Stimulated activated CD8-positive, alpha-beta memory T cell treated with anti-CD3 and anti-CD28 coated beads, Interleukin-15, amount 100 ng/mL, for 24 hours (primary cell): ENCODE data around the gene TAC3.
"Not testable (repeated sequence)": the region's sequence is repeated elsewhere in the genome, so short reads cannot be mapped to it uniquely, and the experiment has no call there.

Experiments used
- DNase-seq: peaks from one replicate; pipeline ENCODE4 v3.0.0-alpha.2; 2020; ENCODE audit warnings: low read depth

The TAC3 gene

DNA sequence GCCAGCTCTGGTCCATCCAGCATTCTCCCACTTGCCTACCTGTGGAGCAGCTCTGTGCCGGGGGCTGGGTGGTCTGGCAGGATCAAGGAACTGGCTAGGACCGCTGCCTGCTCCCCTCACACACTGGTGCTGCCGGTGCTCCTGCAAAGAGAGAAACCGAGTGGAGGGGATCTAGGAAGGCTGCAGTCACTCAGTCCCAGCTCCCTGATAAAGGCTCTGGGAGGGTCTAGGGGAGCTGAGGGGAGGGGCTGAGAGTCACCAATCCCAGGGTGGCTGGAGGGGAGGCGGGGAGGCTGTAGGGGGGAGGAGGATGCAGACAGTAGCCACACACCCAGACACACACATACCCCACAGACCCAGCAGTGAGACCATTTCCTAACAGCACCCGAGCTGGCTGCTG is at the start of gene TAC3:
Gene TAC3 (minus strand): TSS at position 182 of the 400 bp plus-strand sequence. CDS start 732 bp downstream, outside the sequence.
- no peak for DNase-seq

GRCh38 chr12:57063991-57064685 is 47.8 kb upstream of the TAC3 start:
- no peak for DNase-seq

DNA sequence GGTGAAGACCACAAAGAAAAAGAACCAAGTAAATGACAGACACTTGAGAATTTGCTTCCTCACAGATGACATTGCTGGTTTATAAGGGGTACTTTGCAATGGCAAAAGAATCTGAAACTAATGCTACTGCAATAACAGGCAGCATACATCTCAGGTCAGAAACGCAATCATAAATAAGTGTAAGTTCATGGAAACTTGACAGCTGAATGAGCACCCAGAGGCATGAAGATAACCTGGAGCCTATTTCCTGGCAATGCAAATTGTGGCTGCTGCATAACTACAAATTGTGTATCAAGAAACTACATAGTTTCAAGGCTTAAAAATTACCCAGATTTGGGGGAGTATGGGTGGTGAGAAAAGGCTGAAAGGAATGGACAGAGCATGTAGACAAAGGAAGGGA is 42.1 kb upstream of the TAC3 start:
- no peak for DNase-seq

- no peak for DNase-seq
Observed at GRCh38 chr12:57057067-57057751, 40.9 kb upstream of the TAC3 start.

GRCh38 chr12:57055824-57056223 is 39.5 kb upstream of the TAC3 start:
- no peak for DNase-seq

- not testable (repeated sequence) for DNase-seq
Observed at GRCh38 chr12:57053901-57054300, 37.6 kb upstream of the TAC3 start.

GRCh38 chr12:57053146-57053545 is 36.8 kb upstream of the TAC3 start:
- not testable (repeated sequence) for DNase-seq

GRCh38 chr12:57051011-57051410 is 34.7 kb upstream of the TAC3 start:
- DNase-seq: no peak

- no peak for DNase-seq
Observed at GRCh38 chr12:57049890-57050289, 33.6 kb upstream of the TAC3 start, which contains the start of gene MYO1A. MYO1A (minus strand) TSS chr12:57050129; CDS start chr12:57048323, 1,806 bp downstream.

GRCh38 chr12:57049119-57049446 is 32.8 kb upstream of the TAC3 start:
- DNase-seq: no peak

DNA sequence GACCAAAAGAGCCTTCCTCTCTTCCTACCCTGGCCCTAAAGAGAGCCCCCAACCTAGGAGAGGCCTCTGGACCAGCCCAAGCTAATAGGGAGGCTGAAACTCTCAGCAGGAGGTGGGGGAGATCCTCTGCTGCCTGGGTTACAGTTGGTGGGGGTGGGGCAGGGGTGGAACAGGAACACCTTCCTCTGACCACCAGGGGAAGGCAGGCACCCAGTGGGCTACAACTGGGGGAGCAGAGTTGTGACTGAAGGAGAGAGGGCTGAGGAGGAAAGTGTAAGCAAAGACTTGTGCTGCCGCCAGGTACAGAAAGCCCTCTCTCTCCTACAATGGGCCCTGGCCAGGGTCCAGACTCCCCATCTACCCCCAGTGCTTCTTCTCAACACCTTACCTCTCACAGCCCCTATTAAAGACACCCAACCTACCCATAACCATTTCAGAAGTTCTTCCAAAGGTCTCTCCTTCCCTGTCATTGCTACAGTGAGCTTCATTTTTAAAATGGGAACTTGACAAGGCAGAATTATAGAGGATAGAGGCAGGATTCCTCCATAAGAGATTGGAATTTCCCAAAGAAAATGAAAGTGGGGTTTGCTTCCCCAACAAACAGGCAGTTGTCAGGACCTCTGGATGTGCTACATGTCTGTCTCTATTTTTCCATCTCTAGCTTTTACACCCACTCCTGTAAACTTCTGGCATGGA is 32.2 kb upstream of the TAC3 start:
- no peak for DNase-seq

GRCh38 chr12:57047981-57048380 is 31.7 kb upstream of the TAC3 start:
- DNase-seq: no peak

DNA sequence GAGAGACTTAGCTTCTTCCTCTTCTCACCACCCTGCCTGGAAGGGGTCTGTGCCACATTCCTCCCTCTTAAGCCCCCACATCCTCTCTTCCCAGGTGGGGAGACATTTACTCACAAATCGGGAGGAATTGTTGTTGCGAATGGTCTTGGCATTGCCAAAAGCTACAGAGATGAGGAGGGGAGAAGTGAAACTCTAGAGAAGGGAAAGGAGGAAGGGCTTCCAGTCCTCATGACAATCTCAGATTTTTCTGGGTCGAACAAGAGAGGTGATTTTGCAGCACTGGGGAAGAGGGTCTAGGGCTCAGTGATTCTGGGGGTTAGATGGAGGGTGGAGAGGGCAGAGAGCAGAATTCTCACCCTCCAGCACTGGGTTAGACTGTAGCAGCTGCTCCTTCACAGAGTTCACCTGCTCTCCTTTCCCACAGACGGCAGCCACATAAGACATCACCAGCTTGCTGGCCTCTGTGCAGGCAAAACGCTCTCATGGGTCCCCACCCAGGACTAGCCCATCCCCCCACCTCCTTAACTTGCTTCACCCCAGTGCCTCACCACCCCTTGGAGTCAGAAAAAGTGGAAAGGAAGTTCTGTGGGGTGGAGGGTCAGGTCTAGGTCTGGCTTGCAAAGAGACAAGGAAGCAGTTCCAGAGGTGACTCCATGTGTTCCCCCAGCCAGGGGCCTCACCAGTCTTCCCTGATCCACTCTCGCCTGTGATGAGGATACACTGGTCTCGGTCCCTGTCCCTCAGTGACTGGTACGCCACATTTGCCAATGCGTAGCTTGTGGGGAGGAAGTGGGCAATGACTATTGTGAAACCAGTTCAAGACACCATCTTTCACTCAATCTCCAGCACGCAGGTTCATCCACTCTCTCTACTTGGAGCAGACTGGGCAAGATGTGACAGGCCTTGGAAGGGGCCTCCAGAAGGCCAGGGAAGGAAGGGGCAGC is 30.9 kb upstream of the TAC3 start:
- DNase-seq: no peak

- no peak for DNase-seq
Observed at GRCh38 chr12:57046086-57046791, 29.9 kb upstream of the TAC3 start.

GRCh38 chr12:57044889-57045288 is 28.6 kb upstream of the TAC3 start:
- DNase-seq: no peak

GRCh38 chr12:57044468-57044867 is 28.1 kb upstream of the TAC3 start:
- DNase-seq: no peak

DNA sequence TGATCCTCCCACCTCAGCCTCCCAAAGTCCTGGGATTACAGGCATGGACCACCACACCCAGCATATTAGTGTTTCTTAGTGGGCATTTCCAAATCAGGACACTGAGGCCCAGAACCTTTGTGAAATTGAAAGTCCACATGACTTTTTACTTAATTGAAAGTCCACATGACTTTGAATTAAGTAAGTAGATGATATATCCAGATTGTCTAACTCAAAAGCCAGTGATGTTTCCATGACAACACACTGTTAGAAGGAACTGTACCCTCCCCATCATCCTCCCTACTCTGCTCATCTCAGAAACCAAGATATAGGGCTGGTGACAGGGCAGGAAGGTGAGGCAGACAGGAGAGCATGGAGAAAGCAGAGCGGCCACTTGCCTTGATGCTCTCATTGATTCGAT is 26.4 kb upstream of the TAC3 start:
- no peak for DNase-seq

DNA sequence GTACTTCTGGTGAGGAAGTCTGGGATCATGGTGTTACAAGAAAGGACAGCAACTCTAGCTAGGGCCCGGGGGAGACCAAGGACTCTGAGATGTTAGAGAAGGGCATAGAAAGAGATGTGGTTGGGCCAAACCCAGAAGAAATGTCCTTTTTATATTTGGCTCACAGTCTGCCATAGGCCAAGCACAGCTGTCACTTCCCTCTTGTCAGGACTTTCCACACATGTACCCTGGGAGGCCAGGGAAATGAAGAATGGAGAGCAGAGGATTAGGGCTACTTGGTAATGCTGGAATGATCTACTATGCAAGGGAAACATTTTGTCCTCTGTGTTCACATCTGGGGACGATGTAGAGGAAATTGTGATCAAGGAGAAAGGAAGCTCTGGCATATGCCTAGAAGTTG is 24.4 kb upstream of the TAC3 start:
- no peak for DNase-seq

GRCh38 chr12:57040211-57040610 is 23.9 kb upstream of the TAC3 start:
- DNase-seq: no peak

GRCh38 chr12:57039016-57039798 is 22.9 kb upstream of the TAC3 start:
- DNase-seq: no peak

- DNase-seq: no peak
Observed at GRCh38 chr12:57037264-57037663, 20.9 kb upstream of the TAC3 start.
